GM21825 (cell line): ENCODE measurements around the gene ARHGEF10L.

ENCODE experiments used
- ATAC-seq: cut with Tn5 transposase; IDR thresholded peaks from one replicate; pipeline ENCODE4 v1.9.1; 2021; ENCODE audit warnings: mild to moderate bottlenecking, moderate library complexity; ENCODE audit not compliant: unreplicated experiment

ARHGEF10L gene

GRCh38 chr1:17692645-17693044 lies 153.1 kb downstream of the ARHGEF10L start:
- ATAC-seq = no peak

DNA sequence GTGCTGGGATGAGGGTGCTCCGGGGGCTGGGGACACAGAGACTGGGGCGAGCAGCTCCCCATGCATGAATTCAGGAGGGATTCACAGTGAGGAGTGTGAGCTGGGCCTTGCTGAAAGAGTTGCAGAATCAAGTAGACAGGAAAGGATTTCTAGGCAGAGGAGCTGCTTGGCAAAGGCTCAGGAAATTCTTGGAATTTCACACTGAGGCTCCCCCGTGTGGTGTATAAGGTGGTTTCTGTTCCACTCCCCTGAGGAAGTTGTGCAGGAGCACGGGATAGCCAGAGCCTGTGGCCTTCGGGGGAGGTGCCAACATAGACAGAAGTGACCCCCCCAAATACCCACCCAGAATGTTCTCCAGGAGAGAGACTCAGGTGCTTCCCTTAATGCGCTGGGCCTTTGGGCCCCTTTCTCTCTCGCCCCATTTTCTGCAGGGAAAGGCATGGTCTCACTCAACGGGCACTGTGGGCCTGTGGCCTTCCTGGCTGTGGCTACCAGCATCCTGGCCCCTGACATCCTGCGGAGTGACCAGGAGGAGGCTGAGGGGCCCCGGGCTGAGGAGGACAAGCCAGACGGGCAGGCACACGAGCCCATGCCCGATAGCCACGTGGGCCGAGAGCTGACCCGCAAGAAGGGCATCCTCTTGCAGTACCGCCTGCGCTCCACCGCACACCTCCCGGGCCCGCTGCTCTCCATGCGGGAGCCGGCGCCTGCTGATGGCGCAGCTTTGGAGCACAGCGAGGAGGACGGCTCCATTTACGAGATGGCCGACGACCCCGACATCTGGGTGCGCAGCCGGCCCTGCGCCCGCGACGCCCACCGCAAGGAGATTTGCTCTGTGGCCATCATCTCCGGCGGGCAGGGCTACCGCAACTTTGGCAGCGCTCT lies 157.2 kb downstream of the ARHGEF10L start:
- no peak for ATAC-seq

DNA sequence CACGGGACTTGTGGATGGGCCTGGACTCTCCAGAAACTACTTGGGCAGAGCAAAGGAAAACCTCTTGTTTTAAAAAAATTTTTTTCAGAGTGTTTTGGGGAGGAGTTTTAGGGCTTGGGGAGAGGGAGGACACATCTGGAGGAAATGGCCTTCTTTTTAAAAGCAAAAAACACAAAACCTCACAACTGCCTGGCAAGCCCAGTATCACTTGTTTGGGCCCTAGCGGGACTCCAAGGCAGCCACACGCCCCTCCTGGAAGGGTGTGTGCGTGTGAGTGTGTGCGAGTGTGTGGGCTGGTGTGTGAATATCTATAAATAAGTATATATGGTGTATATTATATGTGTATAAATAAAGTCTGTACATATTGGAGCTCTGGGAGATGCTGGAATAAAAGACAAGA lies 158.0 kb downstream of the ARHGEF10L start:
- ATAC-seq = no peak

GRCh38 chr1:17699581-17699980 lies 160.1 kb downstream of the ARHGEF10L start:
- no peak for ATAC-seq

GRCh38 chr1:17700945-17701810 lies 161.7 kb downstream of the ARHGEF10L start:
- no peak for ATAC-seq

GRCh38 chr1:17704176-17704575 lies 164.7 kb downstream of the ARHGEF10L start:
- ATAC-seq = no peak

GRCh38 chr1:17706445-17706844 lies 166.9 kb downstream of the ARHGEF10L start:
- no peak for ATAC-seq

DNA sequence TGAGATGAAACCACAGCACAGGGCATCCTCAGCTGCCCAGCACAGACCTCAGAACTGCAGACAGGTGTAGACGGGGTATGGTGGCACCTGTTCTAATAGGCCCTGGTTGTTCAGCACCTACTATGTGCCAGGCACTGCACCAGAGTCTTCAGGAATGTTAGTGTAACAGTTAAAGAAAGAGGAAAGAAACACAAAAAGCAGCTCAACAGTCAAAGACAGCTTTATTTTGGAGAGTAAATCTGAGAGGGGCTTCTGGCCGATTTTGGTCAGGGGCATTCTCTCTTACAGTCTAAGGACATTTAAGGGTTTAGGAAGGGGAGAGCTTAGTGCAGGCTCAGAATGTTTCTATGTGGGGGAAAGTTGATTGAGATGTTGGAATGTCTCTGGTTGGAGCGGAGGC lies 170.5 kb downstream of the ARHGEF10L start:
- no peak for ATAC-seq

- no peak for ATAC-seq
These were observed 171.5 kb downstream of the ARHGEF10L start for GRCh38 chr1:17710889-17711576.

GRCh38 chr1:17711577-17711910 lies 172.0 kb downstream of the ARHGEF10L start:
- no peak for ATAC-seq

DNA sequence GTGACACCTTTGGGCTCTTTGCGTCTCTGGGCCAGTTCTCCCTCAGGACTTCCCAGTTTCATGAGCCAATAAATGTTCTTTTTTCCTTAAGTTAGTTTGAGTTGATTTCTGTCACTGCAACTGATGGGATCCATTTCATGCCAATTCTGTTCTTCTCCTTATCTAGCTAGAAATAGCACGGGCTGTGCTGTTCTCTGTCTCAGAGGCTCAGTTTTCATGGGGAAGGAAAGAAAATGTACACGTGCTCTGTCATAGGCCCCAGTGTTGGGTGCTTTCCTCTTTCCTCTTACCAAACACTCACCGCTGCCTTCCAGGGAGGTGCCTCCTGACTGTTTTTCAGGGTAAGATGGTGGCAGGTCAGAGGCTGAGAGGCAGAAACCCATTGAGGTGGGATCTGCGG lies 172.4 kb downstream of the ARHGEF10L start:
- ATAC-seq = no peak

GRCh38 chr1:17713993-17714392 lies 174.5 kb downstream of the ARHGEF10L start:
- no peak for ATAC-seq

GRCh38 chr1:17717594-17718535 lies 178.4 kb downstream of the ARHGEF10L start:
- no peak for ATAC-seq

- ATAC-seq = no peak
These were observed 180.4 kb downstream of the ARHGEF10L start for GRCh38 chr1:17719874-17720273.

DNA sequence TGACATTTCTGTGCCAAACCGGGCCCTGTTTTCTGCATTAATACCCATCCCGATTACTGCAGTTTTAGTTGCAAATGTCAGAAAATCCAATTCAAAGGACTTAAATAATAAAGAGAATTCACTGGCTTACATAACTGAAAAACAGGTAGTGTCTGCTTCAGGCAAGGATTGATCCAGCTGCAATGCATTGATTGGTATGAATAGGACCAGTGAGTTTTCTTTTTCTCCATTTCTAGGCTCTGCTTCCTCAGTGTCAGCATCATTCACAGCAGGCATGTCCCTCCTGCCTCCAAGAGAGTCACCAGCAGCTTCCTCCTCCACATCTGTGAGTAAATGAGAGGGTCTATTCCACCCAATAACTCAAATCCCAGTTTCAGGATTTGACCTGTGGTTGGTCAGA lies 181.9 kb downstream of the ARHGEF10L start:
- no peak for ATAC-seq

DNA sequence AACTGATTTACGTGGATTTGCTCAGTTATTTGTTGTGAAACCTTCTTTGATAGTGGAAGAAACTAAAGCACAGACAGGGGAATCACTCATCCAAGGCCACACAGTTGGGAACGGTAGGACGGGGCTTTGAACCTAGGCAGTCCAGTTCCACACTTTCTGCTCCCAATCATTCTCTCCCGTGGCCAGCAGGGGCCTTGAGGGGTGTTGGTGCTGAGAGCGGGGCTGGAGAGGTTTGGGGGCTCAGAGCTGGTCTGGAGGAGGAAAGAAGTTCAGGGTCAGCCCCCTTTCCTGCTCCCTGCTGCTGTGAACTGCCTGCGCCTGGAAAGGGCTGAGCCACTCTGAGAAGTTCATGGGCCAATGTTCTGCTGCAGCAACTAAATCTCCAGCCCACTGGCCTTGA lies 184.2 kb downstream of the ARHGEF10L start:
- no peak for ATAC-seq

- no peak for ATAC-seq
These were observed 184.7 kb downstream of the ARHGEF10L start for GRCh38 chr1:17724150-17724549.

GRCh38 chr1:17725084-17725719 lies 185.7 kb downstream of the ARHGEF10L start:
- no peak for ATAC-seq

DNA sequence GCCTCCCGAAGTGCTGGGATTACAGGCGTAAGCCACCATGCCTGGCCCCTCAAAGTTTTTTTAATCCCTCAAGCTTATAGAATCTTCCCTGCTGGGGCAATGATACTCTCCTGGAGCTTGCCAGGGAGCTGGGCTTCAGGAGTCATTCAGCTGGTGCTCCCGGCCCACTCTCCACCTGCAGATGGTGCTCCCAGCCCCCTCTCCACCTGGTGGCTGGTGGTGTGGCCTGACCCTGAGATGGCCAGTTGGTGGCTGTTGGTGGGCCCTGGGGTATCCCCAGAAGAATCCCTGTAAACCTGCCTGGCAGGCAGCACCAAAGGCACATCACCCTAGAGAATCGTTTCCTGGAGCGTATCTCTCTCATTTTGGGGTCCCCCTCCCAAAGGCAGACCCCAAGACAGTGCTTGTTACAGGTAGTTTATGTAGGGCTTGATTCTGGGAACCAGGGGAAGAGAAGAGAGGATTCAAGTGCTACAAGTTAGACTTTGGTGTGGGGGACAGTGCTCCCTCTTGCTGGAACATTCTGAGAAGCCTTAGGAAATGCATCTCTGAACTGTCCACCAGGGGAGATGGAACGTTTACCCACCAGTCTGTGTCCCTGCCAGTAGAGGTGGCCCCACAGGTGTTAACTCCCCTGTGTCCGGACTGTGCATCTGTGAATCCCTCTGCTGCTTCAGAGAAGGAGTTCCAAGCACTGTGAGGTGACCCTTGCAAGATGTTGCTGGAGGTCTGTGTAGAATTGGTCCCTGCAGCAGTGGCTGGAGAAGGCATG lies 186.5 kb downstream of the ARHGEF10L start:
- no peak for ATAC-seq
